GM18858 (cell line): Measurements from ENCODE around the gene CLECL1.
"Not testable (repeated sequence)": the region's sequence is repeated elsewhere in the genome, so short reads cannot be mapped to it uniquely, and the experiment has no call there.

Source experiments
- ATAC-seq: cut with Tn5 transposase; IDR thresholded peaks from one replicate; pipeline ENCODE4 v1.9.1; 2021; ENCODE audit not compliant: unreplicated experiment

CLECL1 gene

GRCh38 chr12:9752145-9752933, 19.4 kb upstream of the CLECL1 start:
- ATAC-seq, result no peak

GRCh38 chr12:9751204-9752144, 18.6 kb upstream of the CLECL1 start:
- ATAC-seq, result no peak

- ATAC-seq, result no peak
Measured at GRCh38 chr12:9750276-9751203, 17.6 kb upstream of the CLECL1 start.

- no peak for ATAC-seq
Measured at GRCh38 chr12:9749640-9750039, 16.7 kb upstream of the CLECL1 start.

- ATAC-seq, result no peak
Measured at GRCh38 chr12:9745199-9745598, 12.3 kb upstream of the CLECL1 start.

- ATAC-seq, result no peak
Measured at GRCh38 chr12:9742661-9743060, 9.8 kb upstream of the CLECL1 start.

GRCh38 chr12:9741726-9742125, 8.8 kb upstream of the CLECL1 start:
- ATAC-seq, result peak; percentile 75

GRCh38 chr12:9740106-9740750, 7.3 kb upstream of the CLECL1 start:
- ATAC-seq, result no peak

GRCh38 chr12:9739404-9740105, 6.7 kb upstream of the CLECL1 start:
- not testable (repeated sequence) for ATAC-seq

GRCh38 chr12:9738905-9739304, 6.0 kb upstream of the CLECL1 start:
- ATAC-seq, result not testable (repeated sequence)

GRCh38 chr12:9736936-9737705, 4.2 kb upstream of the CLECL1 start:
- ATAC-seq, result no peak

GRCh38 chr12:9735601-9736000, 2.7 kb upstream of the CLECL1 start:
- ATAC-seq, result no peak

- peak; percentile 32 for ATAC-seq
Measured at GRCh38 chr12:9731797-9732196, 1.1 kb downstream of the CLECL1 start.

- ATAC-seq, result no peak
Measured at GRCh38 chr12:9731393-9731792, 1.5 kb downstream of the CLECL1 start.

- ATAC-seq, result no peak
Measured at GRCh38 chr12:9730591-9730990, 2.3 kb downstream of the CLECL1 start.

GRCh38 chr12:9730011-9730410, 2.9 kb downstream of the CLECL1 start:
- no peak for ATAC-seq

- ATAC-seq, result no peak
Measured at GRCh38 chr12:9729082-9729481, 3.8 kb downstream of the CLECL1 start.

GRCh38 chr12:9727813-9728212, 5.1 kb downstream of the CLECL1 start:
- ATAC-seq, result no peak
